Embryonic facial prominence (tissue), 1 donor: ENCODE data around the gene ENHO.

Experiments
- DNase-seq: peaks from one replicate; pipeline ENCODE4 v3.0.0-alpha.2; 2016; ENCODE audit errors: extremely low spot score

The ENHO gene

GRCh38 chr9:34555936-34556525 is 33.2 kb upstream of the ENHO start:
- no peak for DNase-seq

DNA sequence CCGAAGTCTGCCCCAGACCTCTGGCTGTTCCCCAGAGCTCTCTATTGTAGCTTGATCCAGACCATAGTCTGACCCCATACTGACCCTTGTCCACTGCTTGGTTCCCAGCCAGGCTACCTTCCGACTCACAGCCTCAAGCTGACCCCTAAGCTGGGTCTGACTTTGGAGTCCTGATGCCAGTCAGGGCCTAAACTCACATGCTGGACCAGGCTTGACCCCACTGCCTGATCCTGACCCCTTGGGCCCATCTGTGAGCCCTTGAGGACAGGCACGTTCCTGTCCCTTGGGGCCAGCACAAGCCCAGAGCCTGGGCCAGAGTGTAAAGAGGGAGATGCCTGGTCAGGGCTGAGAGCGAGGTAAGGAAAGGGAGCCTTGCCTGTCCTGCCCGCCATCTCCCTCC is 32.7 kb upstream of the ENHO start:
- no peak for DNase-seq

DNA sequence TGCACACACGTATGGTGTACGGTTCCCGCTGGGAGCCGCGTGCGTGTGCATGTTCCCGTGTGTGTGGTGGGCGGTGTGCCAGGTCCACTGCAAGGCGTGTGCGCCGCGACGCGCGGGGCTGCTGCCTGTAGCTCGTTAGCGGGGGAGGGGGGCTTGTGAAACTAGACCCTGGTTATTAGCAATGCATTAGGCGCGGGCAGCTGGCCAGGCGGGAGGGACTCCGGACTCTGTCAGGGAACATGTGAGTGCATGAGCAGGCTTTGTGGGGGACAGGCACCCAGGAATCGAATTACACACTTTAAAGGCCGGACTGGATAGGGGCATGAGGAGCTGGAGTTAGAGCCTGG is 32.2 kb upstream of the ENHO start:
- no peak for DNase-seq

- no peak for DNase-seq
These were observed 31.6 kb upstream of the ENHO start for GRCh38 chr9:34554211-34555001.

- no peak for DNase-seq
These were observed 30.8 kb upstream of the ENHO start for GRCh38 chr9:34553511-34554021.

DNA sequence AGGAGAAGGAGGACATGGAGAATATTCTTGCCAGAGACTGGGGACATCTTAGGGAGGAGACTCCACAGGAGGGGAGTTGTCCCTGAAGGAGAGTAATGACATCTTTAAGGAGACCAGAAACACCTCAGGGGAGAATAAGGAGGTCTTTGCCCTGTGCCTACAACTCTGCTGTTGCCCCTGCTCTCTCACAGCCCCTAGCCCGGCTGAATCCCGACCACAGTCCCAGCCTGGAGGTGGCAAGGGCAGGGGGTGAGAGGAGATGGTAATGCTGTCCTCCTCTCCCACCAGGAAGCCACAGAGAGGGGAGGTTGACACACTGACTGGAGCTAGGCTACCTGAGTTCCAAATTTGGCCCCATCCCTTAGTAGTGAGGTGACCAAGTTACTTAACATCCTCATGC is 30.2 kb upstream of the ENHO start:
- no peak for DNase-seq

DNA sequence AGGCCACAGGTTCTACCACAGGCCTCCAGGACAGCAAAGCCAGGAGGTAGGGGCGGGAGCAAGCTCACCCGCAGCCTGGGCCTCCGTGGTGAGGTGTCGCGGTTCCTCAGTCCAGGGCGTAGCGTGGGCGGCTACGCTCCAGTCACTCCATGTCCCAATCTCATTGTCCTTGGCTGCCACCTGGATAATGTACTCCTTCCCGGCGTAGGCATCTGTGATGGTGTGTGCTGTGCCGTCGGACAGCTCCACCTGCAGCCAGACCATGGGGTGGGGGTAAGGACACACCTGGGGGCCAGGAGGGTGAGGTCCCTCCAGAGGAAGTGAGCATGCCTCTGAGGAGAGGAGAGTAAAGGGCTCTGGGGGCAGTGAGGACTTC is 29.8 kb upstream of the ENHO start:
- DNase-seq = no peak

DNA sequence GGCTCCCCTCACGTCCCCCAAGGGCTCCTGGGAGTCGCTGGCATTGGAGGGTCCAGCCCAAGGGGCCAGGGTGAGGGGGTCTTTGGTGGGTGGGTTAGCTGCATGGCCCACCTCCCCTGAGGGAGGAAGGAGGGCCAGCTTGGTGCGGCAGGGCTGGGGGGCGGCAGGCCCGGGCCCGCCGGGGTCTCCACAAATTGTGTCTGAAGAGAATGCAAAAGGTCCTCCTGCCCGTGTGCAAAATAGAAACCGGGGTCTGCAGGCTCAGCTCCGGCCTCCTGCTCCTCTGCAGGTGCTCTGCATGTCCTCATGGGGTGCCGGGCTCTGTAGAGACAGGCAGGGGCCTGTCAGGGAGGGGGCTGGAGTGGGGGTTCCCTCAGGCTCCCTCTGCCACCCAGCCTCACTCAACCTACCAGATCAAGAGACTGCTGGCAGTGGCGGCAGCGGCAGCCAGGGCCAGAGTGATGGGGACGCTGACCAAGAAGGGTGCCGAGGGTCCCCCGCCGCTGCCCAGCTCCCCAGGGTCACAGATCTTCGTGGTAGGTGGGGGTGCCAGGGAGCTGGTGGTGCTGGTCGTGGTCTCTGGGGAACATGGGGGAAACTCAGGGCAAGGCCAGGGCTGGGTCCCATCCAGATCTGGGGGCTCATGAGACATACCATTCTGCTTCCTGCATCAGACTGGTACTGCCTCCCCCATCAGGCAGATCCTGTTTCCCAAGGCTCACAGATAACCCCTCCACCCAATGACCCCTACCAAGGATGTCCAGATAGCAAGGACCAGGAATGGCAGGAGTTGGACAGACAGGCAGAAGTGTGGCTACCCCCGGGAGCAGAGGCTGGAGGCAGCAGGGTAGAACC is 29.2 kb upstream of the ENHO start:
- DNase-seq = no peak

GRCh38 chr9:34550681-34551270 is 28.0 kb upstream of the ENHO start:
- no peak for DNase-seq

DNA sequence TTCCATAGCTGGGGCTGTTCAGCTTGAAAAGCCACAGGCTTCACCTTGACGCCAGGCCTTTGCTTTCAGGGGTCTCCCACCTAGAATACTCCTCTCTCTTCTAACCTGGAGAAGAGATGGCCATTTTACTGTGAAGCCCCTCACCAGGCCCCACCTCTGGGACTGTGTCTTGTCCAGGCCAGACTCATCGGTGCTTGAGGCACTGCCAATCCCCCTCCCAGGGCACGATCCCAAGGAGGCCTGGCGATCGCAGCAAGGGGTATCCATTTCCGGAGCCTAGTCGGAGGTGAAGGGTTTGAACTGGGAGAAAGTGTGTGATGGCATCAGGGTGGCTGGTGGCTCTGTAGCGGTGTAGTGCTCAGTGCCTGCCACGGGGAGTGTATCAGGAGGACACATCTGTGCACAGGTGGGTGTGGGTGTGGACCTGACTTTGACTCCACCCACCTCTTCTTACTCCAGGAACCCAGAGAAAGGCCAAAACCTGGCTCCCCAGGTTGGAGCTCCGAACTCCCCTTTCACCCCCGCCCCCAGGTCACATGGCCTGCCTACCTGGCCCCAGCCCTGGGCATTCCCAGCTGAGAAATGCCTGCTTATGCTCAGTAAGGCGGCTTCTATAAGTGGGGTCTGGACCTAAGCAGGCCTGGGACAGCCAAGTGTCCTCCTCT is 27.4 kb upstream of the ENHO start:
- DNase-seq = no peak

GRCh38 chr9:34549407-34549732 is 26.6 kb upstream of the ENHO start:
- no peak for DNase-seq

- DNase-seq = peak; percentile 42
These were observed 25.3 kb upstream of the ENHO start for GRCh38 chr9:34547960-34548611.

DNA sequence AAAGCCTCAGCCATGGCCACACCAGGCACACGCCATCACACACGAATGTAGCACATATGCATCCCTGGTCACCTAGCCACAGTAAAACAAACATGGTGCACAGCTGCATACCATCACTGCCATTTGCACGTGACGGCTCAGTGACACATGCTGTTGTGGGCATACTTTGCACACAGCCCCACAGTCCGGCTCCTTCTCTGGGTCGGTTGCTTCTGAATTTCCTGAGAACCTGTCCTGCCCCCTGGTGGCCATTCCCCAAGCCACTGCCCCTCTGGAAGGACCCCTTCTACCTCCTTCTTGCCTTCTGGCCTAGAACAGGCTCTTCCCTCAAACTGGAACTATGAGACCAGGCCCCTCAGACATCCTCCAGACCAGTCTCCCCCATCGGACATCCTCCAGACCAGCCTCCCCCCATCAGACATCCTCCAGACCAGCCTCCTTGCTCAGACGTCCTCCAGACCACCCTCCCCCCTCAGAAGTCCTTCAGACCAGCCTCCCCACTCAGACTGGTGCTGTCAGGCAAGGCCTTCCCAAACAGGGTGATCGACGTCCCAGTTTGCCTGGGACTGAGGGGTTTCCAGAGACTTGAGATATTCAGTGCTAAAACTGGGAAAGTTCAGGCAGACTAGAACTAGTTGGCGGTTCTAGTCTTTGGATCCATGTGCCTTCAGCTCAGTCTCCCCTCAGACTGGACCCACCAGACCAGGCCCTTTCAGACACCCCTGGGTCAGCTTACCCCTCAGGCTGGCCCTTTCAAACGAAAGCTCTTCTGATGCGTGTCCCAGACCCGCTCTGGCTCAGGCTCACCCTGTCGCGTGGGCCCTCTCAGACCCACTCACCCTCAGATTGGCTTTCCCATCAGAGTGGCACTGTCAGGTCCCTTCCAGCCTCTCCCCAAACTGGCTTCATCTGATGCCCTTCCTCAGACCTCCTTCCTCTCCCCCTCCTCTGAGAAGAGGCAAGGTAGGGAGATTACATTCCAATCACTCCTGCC is 24.3 kb upstream of the ENHO start:
- no peak for DNase-seq

DNA sequence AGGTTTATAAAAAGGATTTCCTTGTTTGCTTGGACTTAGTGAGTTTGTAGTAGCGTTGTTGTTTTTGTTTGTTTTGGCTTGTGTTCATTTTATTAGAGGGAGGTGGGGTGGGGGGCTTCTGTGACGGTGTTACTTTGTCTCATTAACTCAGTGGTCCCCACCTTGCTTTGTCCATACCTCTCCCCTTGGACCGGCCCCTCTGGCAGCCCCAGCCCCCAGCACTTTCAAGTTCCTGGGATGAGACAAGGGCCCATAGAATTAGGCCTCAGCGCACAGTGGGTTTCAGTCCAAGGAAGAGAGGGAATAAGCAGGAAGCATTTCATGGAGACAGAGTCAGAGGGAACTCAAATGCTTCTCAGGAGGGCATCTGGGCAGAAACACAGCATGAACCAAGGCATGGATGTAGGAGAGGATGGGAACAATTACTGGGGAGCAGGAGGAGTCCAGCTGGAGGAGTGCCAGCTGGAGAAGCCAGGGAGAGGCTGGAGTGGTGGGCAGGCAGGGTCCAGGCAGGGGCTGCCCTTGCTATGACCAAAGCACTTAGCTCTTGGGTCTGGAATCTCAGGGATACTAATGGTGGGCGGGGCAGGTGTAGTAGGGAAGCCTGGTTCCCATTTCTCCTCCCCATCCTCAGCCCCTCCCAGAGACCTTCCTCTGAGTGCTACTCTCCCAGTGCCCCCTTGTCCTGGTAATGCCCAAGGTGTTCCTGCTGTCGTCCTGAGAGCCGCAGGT is 23.5 kb upstream of the ENHO start:
- no peak for DNase-seq

DNA sequence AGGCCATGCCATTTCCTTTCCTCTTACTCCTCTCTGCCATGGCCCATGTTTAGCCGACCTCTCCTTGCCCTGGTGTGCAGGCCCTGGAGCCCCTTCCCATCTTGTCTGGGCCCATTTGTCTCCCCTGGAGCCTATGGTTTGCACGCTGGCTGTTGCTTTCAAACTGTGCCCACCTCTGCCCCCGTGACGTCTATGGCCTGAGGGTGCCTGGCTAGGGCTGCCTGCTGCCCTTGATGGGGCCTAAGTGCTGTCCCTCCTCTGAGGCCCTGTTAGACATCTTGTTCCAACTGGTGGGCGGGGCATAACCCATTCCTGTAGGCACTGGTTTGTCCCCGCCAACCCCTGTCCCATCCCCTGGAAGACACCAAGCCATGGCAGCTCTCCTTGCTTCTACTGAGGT is 22.7 kb upstream of the ENHO start:
- DNase-seq = no peak

DNA sequence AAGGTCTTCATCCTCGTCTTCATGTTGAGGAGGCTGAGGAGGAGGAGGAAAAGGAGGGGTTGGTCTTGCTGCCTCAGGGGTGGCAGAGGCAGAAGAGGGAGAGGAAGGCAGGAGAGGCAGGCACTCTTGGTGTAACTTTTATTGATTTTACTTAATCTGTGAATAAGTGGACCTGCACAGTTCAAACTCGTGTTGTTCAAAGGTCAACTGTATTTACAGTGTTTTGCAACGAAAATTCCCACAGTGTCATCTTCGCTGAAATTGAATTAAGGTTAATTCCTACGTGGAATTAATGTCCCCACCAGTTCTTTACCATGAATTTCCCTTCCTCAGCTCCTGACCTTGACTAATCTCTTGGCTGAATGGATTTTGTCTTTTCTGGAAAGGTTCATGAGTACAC is 21.2 kb upstream of the ENHO start:
- no peak for DNase-seq

DNA sequence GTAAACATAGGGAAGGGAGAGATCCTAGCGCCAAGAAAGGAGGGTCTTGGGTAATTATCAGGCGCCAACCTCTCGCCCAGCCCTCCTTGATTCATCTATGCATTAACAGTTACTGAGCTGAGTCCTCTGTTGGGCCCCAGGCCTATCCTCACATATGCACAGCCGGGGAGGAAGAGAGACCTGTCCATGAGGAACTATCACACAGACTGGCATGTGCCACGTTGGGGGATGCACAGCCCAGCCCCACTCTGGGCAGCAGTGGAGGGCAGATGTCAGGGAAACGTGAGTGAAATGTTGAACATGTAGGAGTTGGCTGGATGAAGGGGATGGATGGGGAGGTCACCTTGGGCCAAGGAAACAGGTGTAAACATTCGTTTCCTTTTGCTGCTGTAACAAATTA is 18.8 kb upstream of the ENHO start:
- no peak for DNase-seq

DNA sequence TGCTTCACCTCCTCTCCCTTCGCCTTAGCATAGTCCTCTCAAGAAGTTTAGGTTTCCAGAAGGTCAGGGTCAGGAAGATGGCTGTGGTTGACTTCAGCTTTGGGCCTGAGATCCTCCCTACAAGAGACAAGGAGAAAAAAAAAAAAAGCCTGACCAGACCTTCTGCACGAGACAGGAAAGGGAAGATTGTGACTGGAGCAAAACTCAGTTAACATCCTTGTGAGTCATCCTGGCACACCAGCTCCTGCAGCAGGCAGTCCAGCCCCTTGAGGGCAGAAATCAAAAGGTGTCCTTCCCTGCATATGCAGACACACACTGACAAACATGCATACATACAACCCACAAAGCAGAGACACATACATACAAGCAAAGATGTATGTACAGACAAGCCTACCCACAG is 18.0 kb upstream of the ENHO start:
- no peak for DNase-seq

- no peak for DNase-seq
These were observed 13.9 kb upstream of the ENHO start for GRCh38 chr9:34536685-34537084.
